Hematopoietic multipotent progenitor cell treated with erythropoietin and hydrocortisone succinate and interleukin-3 and kit ligand, for 8 days (in vitro differentiated cells): ENCODE measurements around the gene MS4A6A.
A peak's percentile ranks its signal among the peaks of the same experiment; 100 is the strongest.
"Not testable (repeated sequence)": the region's sequence is repeated elsewhere in the genome, so short reads cannot be mapped to it uniquely, and the experiment has no call there.

Experiments
- DNase-seq: peaks from one replicate; pipeline ENCODE4 v3.0.0-alpha.2; 2015

MS4A6A gene, protein sequence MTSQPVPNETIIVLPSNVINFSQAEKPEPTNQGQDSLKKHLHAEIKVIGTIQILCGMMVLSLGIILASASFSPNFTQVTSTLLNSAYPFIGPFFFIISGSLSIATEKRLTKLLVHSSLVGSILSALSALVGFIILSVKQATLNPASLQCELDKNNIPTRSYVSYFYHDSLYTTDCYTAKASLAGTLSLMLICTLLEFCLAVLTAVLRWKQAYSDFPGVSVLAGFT

DNA sequence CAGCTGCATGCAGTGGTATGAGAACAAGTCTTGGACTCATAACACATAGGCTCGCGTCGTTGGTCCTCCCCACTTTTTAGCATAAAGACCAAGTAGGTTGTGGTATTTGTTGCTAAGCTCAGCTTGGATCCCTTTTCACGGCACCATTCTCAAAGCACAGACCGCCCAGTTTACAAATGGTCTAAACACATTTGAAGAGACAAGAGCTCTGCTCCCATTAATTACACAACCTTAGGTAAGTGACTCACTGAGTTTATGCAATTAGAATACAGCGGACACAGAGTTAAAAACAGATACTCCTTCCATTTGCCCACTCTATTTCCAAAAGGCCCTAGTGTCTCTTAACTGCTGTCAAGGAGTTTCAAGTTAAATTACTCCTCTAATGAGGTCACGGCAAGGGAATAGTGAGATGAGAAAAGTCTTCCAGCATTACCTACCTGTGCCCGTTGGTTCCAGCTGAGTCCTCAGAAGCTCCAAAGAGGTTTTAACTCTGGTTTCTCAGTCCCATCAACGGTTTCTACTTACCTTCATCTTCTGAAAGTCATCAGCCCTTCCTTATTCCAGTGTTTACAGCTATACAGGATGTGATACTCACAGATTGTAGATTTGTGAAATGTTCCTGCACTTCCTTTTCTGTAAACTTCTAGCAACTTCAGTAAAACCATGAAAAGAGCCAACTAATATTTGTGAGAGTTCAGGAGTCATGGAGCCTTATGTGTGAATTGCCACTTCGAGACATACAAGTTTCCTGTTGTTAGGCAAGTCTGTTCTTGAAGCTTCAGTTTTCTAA lies at the start of gene MS4A6A:
Gene MS4A6A (minus strand): TSS at position 543 of the 790 bp plus-strand sequence. CDS start 1,356 bp downstream, outside the sequence.
- no peak for DNase-seq

DNA sequence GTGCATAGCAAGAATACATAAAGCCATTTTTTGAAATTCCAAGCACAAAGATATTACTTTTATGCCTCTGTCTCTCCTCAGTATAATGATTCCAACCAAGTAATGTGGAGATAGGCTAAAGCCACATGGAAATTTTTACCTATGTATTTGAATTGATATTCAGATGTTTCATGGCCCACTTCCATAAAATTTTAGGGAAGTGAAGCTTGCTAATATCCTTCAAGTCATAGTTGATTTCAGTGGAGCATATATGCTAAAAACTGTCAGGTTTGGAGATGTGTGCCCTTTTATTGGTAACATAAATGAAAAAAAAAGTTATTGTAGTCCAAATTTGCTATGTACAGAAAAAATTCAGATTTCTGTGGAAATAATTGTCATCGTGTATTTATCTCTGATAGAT lies 47.8 kb upstream of the MS4A6A start:
- DNase-seq: no peak

DNA sequence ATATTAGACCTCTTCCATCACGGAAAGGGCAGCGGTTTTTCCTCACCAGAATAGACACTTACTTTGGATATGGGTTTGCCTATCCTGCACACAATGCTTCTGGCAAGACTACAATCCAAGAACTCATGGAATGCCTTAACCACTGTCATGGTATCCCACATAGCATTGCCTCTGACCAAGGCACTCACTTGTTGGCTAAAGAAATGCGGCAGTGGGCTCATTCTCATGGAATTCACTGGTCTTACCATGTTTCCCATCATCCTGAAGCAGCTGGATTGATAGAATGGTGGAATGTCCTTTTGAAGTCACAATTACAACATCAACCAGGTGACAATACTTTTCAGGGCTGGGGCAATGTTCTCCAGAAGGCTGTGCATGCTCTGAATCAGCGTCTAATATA lies 39.3 kb upstream of the MS4A6A start:
- no peak for DNase-seq

DNA sequence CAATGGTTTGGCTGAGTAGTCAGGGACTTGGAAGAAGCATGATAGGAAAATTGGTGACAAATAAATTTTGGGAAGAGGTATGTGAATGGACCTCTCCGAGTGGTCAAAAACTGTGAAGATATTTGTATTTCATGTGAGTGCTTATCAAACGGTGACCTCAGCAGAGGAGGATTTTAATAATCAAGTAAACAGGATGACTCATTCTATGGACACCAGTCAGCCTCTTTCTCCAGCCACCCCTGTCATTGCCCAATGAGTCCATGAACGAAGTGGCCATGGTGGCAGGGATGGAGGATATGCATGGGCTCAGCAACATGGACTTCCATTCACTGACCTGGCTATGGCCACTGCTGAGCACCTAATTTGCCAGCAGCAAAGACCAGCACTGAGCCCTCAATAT lies 38.8 kb upstream of the MS4A6A start:
- no peak for DNase-seq

DNA sequence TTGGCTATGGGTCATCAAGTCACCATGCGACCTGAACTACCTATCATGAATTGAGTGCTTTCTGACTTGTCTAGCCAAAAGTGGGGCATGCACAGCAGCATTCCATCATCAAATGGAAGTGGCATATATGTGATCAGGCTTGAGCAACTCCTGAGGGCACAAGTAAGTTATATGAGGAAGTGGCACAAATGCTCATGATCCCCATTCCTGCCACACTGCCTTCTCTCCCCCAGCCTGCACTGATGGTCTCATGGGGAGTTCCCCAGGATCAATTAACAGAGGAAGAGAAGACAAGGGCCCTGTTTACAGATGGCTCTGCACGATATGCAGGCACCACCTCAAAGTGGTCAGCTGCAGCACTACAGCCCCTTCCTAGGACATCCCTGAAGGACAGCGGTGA lies 38.3 kb upstream of the MS4A6A start:
- no peak for DNase-seq

DNA sequence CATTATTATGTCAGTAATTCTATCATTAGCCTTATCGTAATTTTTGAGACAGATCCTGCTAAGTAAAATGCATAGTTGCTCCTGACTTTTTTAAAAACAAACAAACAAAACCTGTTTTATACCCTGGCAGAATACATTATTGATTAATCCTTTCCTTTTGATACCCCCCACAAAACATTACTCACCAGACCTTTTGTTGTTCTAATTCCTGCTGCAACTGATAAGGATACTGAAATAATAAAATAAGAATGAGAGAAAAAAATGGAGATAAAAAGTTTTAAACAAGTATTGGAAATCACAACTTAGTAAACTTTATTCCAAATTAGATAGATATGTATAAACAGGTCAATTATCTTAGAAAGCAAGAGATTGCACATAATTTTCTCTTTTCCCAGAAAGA lies 31.5 kb upstream of the MS4A6A start:
- DNase-seq: no peak

DNA sequence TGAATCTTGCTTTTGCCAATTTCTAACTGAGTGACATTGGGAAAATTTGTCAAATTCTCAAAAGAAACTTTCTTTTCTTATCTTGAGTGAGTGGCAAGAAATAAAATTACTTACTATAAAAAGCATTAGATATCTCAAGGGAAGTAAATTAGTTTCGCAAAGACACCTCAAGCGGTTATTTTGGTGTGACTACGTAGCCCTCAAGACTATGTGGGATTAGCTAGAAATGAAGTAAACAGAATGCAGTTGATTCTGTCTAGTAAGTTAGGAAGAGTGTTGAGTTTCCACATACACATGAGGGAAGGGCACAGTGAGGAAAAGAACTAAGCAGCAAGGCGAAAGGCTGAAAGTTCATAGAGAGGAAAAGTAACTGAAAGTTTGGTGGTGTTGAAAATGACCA lies 28.3 kb upstream of the MS4A6A start:
- DNase-seq: no peak

DNA sequence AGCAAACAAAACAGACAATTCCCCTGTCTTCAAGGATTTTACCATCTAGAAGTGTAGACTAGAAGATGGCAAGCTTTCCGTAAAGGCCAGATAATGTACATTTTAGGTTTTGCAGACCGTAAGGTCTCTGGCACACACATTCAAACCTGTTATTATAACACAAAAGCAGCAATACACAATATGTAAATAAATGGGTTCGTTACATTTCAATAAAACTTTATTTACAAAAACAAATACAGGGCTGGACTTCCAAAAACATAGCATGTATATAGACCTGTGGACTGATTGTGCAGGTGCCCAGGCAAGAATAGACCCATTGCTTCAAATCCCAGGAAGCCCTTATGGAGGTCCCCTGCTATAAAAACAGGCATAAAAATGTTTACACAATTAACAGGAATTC lies 27.1 kb upstream of the MS4A6A start:
- DNase-seq: no peak

DNA sequence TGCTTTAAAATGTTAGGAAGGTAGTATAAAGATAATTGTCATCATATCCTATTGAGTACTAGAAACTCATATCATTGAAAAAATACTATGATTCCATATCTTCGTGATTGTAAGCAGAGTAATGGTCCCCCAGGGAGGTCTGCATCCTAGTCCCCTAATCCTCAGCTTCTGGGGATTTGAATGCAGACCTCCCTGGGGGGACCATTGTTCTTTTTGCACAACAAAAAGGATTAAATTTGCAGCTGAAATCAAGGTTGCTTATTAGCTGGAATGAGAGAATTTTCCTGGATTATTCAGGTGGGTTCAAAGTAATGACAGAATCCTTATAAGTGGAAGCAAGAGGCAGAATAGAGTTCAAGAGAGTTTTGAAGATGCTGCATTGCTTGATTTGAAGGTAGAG lies 26.1 kb upstream of the MS4A6A start:
- DNase-seq: no peak

DNA sequence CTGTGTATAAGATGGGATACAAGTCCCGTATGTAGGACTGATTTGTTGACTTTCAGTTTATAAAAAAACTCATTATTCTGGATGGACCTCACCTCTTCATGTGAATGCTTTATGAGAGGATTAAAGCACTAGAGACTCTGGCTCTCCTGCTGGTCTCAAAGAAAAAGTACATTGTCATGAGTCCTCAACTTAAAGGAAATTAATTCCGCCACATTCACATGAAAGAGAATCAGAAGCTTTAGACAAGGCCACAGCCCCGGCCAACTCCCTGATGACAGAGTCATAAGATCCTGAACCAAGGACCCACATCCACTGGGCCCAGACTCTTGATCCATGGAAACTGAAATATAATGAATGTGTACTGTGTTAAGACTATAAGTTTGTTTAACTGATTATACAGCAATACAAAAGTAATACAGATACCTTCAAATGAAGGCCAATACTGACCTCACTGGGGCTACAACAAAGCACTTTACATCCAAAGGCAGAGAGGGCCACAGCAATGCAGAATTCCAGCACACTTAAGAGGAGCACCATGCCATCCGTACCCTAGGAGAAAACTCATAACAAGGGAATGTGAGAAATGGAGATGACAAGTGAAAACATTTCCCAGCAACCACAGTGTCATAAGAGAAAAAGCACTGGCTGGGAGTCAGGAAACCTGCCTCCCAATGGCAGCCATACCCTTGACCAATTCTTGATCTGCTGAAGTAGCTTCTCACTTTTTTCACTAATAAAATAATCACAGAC lies 25.4 kb upstream of the MS4A6A start:
- DNase-seq: no peak

DNA sequence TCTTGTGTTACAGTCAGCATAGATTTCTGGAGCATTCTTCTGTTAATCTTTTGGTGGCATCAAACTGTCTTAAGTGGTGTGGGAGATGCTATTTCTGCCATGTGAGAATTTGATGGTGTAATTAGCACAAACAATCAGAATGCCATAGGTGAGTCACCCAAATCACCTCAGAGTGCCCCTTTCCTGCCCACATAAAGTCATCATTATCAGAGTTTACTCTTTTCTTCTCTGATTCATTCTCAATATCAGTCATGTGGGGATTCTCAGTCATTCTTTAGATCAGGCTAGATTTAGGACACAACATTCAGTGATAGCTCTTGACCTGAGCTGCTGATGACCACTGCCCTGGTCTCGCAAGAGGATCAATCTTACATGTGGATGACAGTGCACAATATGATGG lies 23.7 kb upstream of the MS4A6A start:
- DNase-seq: no peak

DNA sequence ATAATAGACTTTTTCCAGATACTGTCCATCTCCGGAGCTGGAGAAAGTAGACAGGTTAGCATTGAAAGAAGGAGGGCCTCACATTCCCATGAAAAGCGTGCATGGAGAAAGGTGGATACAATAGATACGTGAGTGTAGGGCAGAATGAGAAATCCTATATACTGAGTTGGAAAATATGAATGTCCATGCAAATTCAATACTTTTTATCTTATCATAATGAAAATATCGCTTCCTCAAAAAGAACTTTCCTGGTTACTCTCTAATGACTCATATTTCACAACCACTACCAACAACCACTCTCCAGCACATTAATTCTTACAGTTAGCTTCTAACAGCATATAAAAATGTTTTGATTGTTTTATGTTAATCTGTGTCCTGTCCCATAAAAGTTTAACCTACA lies 22.0 kb upstream of the MS4A6A start:
- DNase-seq: no peak

DNA sequence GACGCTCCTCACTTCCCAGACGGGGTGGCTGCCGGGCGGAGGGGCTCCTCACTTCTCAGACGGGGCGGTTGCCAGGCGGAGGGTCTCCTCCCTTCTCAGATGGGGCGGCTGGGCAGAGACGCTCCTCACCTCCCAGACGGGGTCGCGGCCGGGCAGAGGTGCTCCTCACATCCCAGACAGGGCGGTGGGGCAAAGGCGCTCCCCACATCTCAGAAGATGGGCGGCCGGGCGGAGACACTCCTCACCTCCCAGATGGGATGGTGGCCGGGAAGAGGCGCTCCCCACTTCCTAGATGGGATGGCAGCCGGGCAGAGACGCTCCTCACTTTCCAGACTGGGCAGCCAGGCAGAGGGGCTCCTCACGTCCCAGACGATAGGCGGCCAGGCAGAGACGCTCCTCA lies 18.5 kb upstream of the MS4A6A start:
- DNase-seq: not testable (repeated sequence)

DNA sequence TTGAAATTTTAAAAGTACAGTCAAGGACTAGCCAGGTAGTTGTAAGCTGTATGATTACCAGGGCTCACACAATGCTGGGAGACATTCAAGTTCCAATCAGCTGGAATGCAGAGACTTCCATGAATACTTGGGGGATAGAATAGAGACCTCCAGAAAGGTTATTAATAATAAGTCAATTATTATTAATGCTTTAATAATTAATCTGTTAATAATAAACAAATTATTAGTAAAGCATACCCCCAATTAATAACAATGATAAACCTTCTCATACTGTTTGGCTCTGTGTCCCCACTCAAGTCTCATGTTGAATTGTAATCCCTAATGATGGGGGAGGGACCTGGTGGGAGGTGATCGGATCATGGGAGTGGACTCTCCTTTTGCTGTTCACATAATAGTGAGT lies 14.6 kb upstream of the MS4A6A start:
- no peak for DNase-seq

DNA sequence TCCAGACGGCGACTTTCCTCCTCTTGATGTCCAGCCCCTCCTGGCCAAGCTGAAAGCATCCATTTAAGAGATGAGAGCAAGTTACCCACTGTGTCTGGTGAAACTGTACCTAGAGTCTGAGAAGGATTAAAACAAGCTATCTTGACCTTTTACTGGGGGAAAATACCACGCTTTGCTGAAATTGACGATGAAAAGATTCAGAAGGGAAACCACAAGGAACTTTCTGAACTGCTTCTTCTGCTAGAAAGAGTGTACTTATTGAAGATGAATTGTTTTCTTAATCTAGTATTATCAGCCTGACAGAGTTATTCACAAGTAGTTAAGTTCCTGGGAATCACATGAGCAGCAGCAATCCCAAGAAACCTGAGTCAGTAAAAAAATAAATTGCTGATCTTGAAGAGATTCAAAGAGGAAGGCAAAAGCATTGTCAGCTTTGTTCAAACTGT lies 13.1 kb upstream of the MS4A6A start:
- no peak for DNase-seq

DNA sequence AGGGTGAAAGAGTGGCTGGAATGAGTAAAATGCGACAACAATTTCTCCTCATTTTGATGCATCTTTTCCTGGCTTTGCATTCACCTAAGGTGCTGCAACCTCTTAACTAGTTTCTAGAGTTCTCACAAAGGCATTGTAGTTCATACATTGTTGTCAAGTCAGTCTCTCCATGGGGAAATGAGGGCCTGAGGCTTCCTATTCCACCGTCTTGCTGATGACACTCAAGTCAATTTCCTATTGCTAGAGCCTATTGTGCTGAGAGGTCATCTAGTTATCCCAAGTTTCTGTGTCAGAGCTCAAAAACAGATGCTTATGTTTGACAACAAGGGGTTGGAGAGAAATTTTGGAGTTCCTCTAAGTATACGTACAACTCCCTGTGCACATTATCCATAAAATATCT lies 11.6 kb upstream of the MS4A6A start:
- DNase-seq: no peak

DNA sequence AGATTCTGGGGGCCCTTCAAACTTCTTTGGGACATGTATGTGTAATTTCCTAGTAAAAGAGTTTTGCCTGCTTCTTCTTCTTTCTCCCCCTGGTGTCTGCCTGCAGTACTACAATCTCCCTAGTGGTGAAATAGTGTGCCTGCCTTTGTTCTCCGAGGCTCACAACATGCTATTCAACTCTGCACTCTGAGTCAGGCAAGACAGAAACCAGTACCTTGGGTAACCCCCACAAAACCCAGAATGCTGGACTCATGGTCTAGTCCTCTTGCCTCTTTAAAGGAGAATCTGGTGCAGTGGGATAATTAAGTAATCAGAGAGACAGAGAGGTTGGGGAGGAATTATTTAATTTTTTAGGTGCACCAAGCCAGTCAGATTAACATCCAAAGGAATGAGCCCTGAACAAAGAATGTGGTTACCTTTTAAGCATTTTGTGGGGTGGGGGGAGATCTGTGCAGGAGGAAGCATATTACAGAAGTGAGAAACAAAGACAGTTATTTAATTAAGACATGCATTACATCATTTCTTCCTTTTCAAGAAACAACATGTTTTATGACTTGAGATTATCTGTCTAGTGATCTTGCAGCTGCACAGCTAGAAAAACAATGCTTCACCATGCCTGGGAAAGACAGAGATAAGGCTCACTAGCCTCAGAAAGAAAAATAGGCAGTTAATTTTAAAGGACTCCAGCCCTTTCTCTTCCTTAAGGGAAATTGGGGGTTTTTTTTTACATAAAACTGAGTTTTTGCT lies 11.0 kb upstream of the MS4A6A start:
- DNase-seq: peak; percentile 88

DNA sequence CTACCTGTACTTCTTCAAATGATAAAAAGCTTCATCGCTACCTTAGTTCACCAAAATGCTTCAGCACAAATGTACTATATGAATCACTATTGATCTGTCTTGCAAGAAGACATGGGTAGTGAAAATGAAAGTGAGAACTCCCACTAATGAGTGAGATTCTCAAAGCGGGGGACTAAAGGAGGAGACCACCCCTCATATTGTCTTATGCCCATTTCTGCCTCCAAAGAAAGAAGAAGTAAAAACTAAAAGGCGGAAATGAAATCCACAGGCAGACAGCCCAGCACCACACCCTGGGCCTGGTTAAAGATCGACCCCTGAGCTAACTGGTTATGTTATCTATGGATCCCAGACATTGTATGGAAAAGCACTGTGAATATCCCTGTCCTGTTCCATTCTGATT lies 9.7 kb upstream of the MS4A6A start:
- not testable (repeated sequence) for DNase-seq

DNA sequence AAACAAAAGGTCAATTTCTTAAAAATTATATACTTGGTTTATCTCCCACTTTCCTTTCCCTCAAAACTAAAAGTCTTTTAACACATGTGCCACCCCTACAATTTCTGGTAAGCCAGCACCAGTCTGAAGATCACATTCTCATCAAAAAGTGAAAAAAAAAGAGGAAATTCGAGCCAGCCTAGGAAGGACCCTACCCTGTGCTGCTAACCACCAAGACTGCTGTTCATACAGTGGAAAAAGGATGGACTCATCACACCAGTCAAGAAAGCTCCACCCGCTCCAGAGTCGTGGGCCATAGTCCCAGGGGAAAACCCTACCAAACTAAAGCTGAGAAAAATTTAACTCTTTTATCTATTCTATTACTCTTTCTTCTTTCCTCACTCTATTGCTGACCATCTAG lies 5.6 kb upstream of the MS4A6A start:
- not testable (repeated sequence) for DNase-seq

DNA sequence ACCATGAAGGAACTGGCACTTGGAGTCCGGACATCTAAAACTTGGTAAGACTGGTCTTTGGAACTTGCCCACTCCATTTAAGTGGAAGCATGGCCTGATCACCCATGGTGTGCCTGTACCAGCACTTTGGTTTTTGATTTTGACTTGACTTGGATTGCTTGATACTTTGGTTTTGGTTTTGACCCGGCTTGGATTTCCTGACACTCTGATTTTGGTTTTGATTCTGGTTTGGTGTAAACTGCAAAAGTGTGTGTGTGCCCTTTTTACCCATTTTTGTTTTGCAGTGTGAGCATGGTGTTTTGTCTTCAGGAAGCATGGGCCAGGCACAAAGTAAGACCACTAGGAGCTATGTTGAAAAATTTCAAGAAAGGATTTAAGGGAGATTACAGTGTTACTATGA lies 3.2 kb upstream of the MS4A6A start:
- DNase-seq: not testable (repeated sequence)

DNA sequence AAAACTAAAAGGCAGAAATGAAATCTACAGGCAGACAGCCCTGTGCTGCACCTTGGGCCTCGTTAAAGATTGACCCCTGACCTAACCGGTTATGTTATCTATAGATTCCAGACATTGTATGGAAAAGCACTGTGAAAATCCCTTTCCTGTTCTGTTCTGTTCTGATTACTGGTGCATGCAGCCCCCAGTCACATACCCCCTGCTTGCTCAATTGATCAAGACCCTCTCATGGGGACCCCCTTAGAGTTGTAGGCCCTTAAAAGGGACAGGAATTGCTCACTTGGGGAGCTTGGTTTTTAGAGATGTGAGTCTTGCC lies 2.6 kb upstream of the MS4A6A start:
- DNase-seq: not testable (repeated sequence)

DNA sequence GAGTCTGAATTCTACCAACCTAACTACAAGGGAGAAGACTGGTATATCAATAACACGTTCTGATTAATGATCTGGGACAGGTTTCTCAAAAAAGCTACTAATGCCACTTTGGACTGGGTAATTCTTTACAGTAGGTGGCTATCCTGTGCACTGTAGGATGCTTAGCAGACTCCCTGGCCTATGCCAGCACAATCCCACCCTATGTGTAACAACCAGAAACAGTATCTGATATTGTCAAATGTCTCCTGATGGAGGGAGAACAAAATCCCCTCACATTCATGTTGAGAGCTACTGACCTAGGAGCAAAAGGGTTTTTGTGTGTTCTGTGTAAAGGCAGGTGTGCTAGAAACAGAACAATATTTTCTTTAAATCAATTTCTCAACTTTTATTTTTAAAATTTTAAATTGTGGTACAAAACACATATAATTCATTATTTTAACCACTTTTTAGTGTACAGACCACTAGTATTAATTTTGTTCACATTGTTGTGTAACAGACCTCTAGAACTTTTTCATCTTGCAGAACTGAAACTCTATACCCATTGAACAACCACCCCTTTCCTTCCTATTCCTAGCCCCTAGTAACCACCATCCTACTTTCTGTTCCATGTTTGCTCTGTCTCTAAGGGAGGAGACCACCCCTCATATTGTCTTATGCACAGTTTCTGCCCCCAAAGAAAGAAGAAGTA lies 2.1 kb upstream of the MS4A6A start:
- DNase-seq: no peak
